ENCODE results near the gene DOCK2.

GRCh38 chr5:170053896-170054295 lies 416.8 kb downstream of the DOCK2 start:
- TF ChIP-seq CTCF (IDR thresholded peaks at IDR 0.05), result no peak
- TF ChIP-seq ZFX (IDR thresholded peaks at IDR 0.05; ENCODE audit: borderline replicate concordance), result no peak
